Naive thymus-derived CD8-positive, alpha-beta T cell (primary cell): ENCODE results near the gene TMPRSS6. TPM values are rescaled to one million over a fixed set of nuclear protein-coding genes. Genes with fewer than 3 reads are reported as not detected.

ENCODE experiments used
- ATAC-seq, 2 donors: fragments of 150-1000 bp; cut with Tn5 transposase in 1 of 2; sonication (Bioruptor Pico), chemical (Tn5 transposase) in 1 of 2; 1 replicate in 1 of 2; 2 replicates in 1 of 2; pipeline ENCODE4 v1.10.0; 2021; ENCODE audit warnings: mild to moderate bottlenecking in 2 of 2, moderate library complexity in 2 of 2
- POLR2A ChIA-PET: fragments of 350-600 bp; sonication (Branson Sonifier 250); formaldehyde crosslinking; loops from one replicate; lab custom pipeline; 2021; ENCODE audit warnings: antibody characterized with exemption; lab: Charles Lee
- DNase-seq, 10 donors: peaks; one replicate each; pipeline versions ENCODE4 v3.0.0 to v3.0.0-alpha.2; 2020 to 2022
- H3K27ac Mint-ChIP-seq, 10 donors: one replicate each; pipeline ENCODE4 v1.8.0; 2020 to 2022; ENCODE audit warnings: mild to moderate bottlenecking in 10 of 10, mixed read lengths in 10 of 10, moderate library complexity in 4 of 10, inconsistent platforms in 1 of 10
- H3K27me3 Mint-ChIP-seq, 5 donors: one replicate each; pipeline ENCODE4 v1.8.0; 2021 to 2022; ENCODE audit warnings: mixed read lengths in 5 of 5
- H3K36me3 Mint-ChIP-seq, 3 donors: one replicate each; pipeline ENCODE4 v1.8.0; 2020 to 2022; ENCODE audit warnings: mixed read lengths in 3 of 3, mild to moderate bottlenecking in 2 of 3, inconsistent platforms in 1 of 3
- H3K4me1 Mint-ChIP-seq, 4 donors: one replicate each; pipeline ENCODE4 v1.8.0; 2021 to 2022; ENCODE audit warnings: mixed read lengths in 4 of 4
- H3K4me3 Mint-ChIP-seq, 10 donors: one replicate each; pipeline ENCODE4 v1.8.0; 2020 to 2022; ENCODE audit warnings: mild to moderate bottlenecking in 10 of 10, mixed read lengths in 10 of 10, moderate library complexity in 6 of 10, inconsistent platforms in 1 of 10
- H3K9me3 Mint-ChIP-seq, 9 donors: one replicate each; pipeline ENCODE4 v1.8.0; 2020 to 2022; ENCODE audit warnings: mixed read lengths in 9 of 9, mild to moderate bottlenecking in 3 of 9, inconsistent platforms in 1 of 9, moderate library complexity in 1 of 9
- polyA plus RNA-seq, 3 donors: library from polyadenylated mRNA; unstranded; fragments of 300-500 nt; fragmentation: Illumina TruSeq; gene quantifications; one replicate each; pipeline ENCODE4 v1.2.3, GENCODE V29; 2021
- total RNA-seq, 8 experiments: library from RNA in 2 of 8; stranded (reverse) in 2 of 8; gene quantifications; one replicate each; pipeline ENCODE4 v1.2.3 and lab custom pipeline; 2021 to 2026

Gene TMPRSS6
- total and polyA plus RNA-seq, 5 experiments from 2014 or later = 0.05 to 0.36 (median 0.09) TPM

GRCh38 chr22:37111156-37111717 is 1.7 kb upstream of the TMPRSS6 start:
- no peak for ATAC-seq
- H3K27me3 Mint-ChIP-seq = no peaks in the 10 kb centered on the region
- H3K27ac Mint-ChIP-seq = no peak overlapping the region
- no peaks in the 10 kb centered on the region for H3K36me3 Mint-ChIP-seq
- H3K4me1 Mint-ChIP-seq = peaks cover 0 to 8% (median 4%) of the 10 kb centered on the region in 4 donors
- DNase-seq = no peak
- H3K9me3 Mint-ChIP-seq = no peaks in the 10 kb centered on the region
- H3K4me3 Mint-ChIP-seq = no peak overlapping the region
- POLR2A ChIA-PET = no interaction called here

GRCh38 chr22:37107816-37108621 is 1.5 kb downstream of the TMPRSS6 start:
- no peak for ATAC-seq
- H3K27ac Mint-ChIP-seq = peak overlapping the region in 4 of 10 donors; percentile 20 to 70 (median 37)
- POLR2A ChIA-PET = no interaction called here

GRCh38 chr22:37105990-37106389 is 3.5 kb downstream of the TMPRSS6 start:
- Mint-ChIP-seq H3K9me3 (no peaks in the 10 kb centered on the region), H3K4me1 (peaks cover 0 to 3% (median under 1%) of the 10 kb centered on the region in 4 donors), H3K36me3 (no peaks in the 10 kb centered on the region), H3K27ac (no peak overlapping the region), H3K27me3 (no peaks in the 10 kb centered on the region), H3K4me3 (no peak overlapping the region)
- no peak for ATAC-seq
- POLR2A ChIA-PET = no interaction called here
- DNase-seq = no peak

More at GRCh38 chr22:37107816-37108621, 1.5 kb downstream of the TMPRSS6 start:
- H3K4me3 Mint-ChIP-seq = no peak overlapping the region
- H3K9me3 Mint-ChIP-seq = no peaks in the 10 kb centered on the region
- no peaks in the 10 kb centered on the region for H3K36me3 Mint-ChIP-seq
- no peak for DNase-seq
- H3K4me1 Mint-ChIP-seq = peaks cover 0 to 6% (median under 1%) of the 10 kb centered on the region in 4 donors
- no peaks in the 10 kb centered on the region for H3K27me3 Mint-ChIP-seq

GRCh38 chr22:37105154-37105553 is 4.4 kb downstream of the TMPRSS6 start:
- POLR2A ChIA-PET = no interaction called here
- Mint-ChIP-seq H3K27me3 (no peaks in the 10 kb centered on the region), H3K4me3 (no peak overlapping the region), H3K9me3 (no peaks in the 10 kb centered on the region), H3K36me3 (no peaks in the 10 kb centered on the region), H3K4me1 (peaks cover 0 to 7% (median 4%) of the 10 kb centered on the region in 4 donors), H3K27ac (peak overlapping the region in 1 of 10 donors; percentile 29)
- ATAC-seq (no peak), DNase-seq (no peak)

- Mint-ChIP-seq H3K4me3 (no peak overlapping the region), H3K9me3 (no peaks in the 10 kb centered on the region), H3K4me1 (peaks cover 1 to 15% (median 8%) of the 10 kb centered on the region in 4 donors), H3K27me3 (peaks cover 0 to 2% (median 0%) of the 10 kb centered on the region in 5 donors), H3K27ac (peak overlapping the region in 2 of 10 donors; percentile 2 to 3), H3K36me3 (no peaks in the 10 kb centered on the region)
- DNase-seq (no peak), ATAC-seq (no peak)
- POLR2A ChIA-PET = no interaction called here
Observed at GRCh38 chr22:37103656-37104452, 5.7 kb downstream of the TMPRSS6 start.

GRCh38 chr22:37103151-37103550 is 6.4 kb downstream of the TMPRSS6 start:
- Mint-ChIP-seq H3K36me3 (no peaks in the 10 kb centered on the region), H3K27me3 (peaks cover 0 to 3% (median 0%) of the 10 kb centered on the region in 5 donors), H3K4me1 (peaks cover 3 to 21% (median 12%) of the 10 kb centered on the region in 4 donors), H3K4me3 (no peak overlapping the region), H3K27ac (no peak overlapping the region), H3K9me3 (no peaks in the 10 kb centered on the region)
- POLR2A ChIA-PET = no interaction called here
- ATAC-seq = no peak
- DNase-seq = no peak

DNA sequence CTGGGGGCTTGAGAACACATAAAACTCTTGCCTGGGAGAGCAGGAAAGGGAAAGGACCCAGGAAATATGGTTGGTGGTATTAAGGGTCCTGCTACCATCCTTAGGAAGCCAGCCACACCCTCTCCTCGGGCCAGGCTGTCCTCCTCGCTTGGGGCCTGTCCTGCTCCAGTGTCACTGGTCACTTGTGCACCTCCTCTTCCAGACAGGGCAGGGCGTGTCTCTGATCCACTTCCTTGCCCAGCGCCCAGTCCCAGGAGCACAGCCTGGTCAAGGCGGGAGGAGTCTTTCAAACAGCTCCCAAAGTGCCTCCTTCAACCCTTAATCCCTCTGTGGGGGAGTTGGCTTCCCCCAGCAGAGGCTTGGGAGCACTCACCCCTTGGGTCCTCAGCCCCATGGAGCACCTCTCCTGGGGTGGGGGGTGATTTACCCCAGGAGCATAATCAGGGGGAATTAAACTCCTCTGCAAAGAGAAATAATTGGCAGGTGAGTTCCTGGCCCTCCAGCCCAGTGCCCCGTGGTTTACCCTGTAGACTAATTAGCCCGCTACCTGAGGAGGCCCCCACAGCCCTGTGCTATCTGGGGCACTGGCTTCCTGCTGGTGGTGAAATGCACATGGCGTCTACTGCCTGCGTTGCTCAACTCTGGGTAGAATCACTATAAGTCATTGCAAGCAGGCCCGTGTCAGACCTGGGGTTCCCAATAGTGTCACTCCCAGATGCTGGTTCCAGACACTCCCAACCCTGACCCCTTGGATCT is 8.0 kb downstream of the TMPRSS6 start:
- no peak for DNase-seq
- Mint-ChIP-seq H3K27me3 (peaks cover 2 to 10% (median 8%) of the 10 kb centered on the region in 5 donors), H3K4me3 (no peak overlapping the region), H3K27ac (peak overlapping the region in 1 of 10 donors; percentile 40), H3K36me3 (no peaks in the 10 kb centered on the region), H3K9me3 (no peaks in the 10 kb centered on the region), H3K4me1 (peaks cover 3 to 29% (median 11%) of the 10 kb centered on the region in 4 donors)
- no peak for ATAC-seq
- POLR2A ChIA-PET = no interaction called here

DNA sequence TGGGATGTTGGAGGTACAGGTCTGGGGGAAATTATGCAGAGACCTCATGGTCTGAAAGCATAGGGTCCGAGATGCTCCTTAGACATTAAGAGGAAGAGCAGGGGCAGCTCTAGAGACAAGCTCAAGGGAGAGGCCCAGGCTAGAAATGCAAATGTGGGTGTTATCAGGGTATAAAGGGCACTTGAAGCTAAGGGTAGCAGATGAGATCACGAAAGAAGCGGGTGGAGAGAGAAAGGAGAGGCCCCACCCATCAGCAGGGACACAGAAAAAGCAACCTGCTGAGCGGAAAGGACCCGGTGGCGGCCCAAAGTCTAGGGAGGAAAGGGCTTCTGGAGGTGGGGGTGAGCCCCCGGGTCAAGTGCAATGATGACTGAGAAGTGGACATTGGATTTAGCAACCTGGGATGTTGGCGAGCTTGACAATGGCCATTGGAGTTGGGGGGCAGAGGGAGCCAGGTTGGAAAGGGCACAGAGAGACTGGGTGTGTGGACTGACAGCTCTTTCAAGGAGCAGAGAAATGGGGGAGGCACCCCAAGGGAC is 8.9 kb downstream of the TMPRSS6 start:
- DNase-seq (no peak), ATAC-seq (no peak)
- Mint-ChIP-seq H3K27me3 (peaks cover 4 to 16% (median 13%) of the 10 kb centered on the region in 5 donors), H3K36me3 (no peaks in the 10 kb centered on the region), H3K4me1 (peaks cover 3 to 29% (median 11%) of the 10 kb centered on the region in 4 donors), H3K4me3 (no peak overlapping the region), H3K9me3 (no peaks in the 10 kb centered on the region), H3K27ac (peak overlapping the region in 1 of 10 donors; percentile 40)
- POLR2A ChIA-PET = interaction anchor here (2.1 kb wide), 1 partner anchor 22 kb away, joined by 6 read pairs; no protein-coding TSS in a partner anchor

- peaks cover 3 to 33% (median 11%) of the 10 kb centered on the region in 4 donors for H3K4me1 Mint-ChIP-seq
- no peaks in the 10 kb centered on the region for H3K9me3 Mint-ChIP-seq
- H3K36me3 Mint-ChIP-seq = no peaks in the 10 kb centered on the region
- DNase-seq (peak in 3 of 10 donors; percentile 10 to 17 (median 14)), ATAC-seq (peak; percentile 56 to 57)
- POLR2A ChIA-PET = interaction anchor here (1.6 to 2.1 kb wide), 2 partner anchors 23 to 98 kb away, joined by 4 to 6 read pairs; no protein-coding TSS in a partner anchor
- peak overlapping the region in 1 of 10 donors; percentile 27 for H3K4me3 Mint-ChIP-seq
- H3K27ac Mint-ChIP-seq = peak overlapping the region in 5 of 10 donors; percentile 4 to 84 (median 74)
- peaks cover 7 to 30% (median 13%) of the 10 kb centered on the region in 5 donors for H3K27me3 Mint-ChIP-seq
Observed at GRCh38 chr22:37098976-37099591, 10.4 kb downstream of the TMPRSS6 start.

DNA sequence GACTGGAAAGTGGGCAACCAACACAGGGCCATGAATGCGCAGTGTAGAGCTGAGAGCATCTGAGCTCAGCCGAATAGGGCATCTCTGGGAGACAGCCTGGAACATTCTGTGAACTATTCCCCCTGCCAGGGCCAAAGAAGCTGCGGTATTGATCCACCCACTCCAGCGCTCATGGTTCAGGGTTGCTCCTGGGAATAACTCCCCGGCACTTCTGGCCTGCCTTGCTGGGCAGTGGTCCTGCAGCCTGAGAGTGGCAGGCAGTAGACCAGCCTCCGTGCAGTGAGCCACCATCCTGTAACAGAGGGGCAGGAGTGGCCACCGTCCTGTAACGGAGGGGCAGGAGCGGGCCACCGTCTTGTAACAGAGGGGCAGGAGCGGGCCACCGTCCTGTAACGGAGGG is 12.2 kb downstream of the TMPRSS6 start:
- Mint-ChIP-seq H3K36me3 (no peaks in the 10 kb centered on the region), H3K27ac (no peak overlapping the region), H3K4me1 (peaks cover 3 to 33% (median 11%) of the 10 kb centered on the region in 4 donors), H3K9me3 (no peaks in the 10 kb centered on the region), H3K4me3 (peak overlapping the region in 1 of 10 donors; percentile 10), H3K27me3 (peaks cover 7 to 31% (median 13%) of the 10 kb centered on the region in 5 donors)
- DNase-seq (no peak), ATAC-seq (no peak)
- POLR2A ChIA-PET = no interaction called here

DNA sequence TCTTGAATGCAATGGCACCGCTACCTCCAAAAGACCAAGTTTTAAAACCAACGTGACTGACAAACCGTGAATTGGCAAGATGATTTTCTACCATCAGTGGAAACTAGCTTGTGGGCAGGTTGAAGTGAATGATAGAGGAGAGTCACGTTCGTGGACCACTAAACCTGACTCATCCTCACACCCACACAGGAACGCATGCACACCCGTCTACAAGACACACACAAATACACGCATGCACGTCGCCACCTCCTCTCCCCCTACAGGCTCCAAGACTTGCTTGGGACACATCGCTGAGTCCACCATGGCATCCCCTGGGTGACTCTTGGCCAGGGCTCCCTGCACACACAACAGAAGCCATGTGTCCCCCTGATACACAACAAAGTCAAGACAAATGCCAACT is 14.4 kb downstream of the TMPRSS6 start:
- peaks cover 3 to 26% (median 10%) of the 10 kb centered on the region in 4 donors for H3K4me1 Mint-ChIP-seq
- ATAC-seq (no peak), DNase-seq (no peak)
- H3K27ac Mint-ChIP-seq = peak overlapping the region in 1 of 10 donors; percentile 81
- POLR2A ChIA-PET = interaction anchor here (0.6 kb wide), 1 partner anchor 266 kb away, joined by 3 read pairs; no protein-coding TSS in a partner anchor
- no peak overlapping the region for H3K4me3 Mint-ChIP-seq
- H3K27me3 Mint-ChIP-seq = peaks cover 7 to 31% (median 13%) of the 10 kb centered on the region in 5 donors
- H3K9me3 Mint-ChIP-seq = no peaks in the 10 kb centered on the region
- no peaks in the 10 kb centered on the region for H3K36me3 Mint-ChIP-seq
